K562 (cell line): Measurements from ENCODE around the gene MPHOSPH9. TPM values are rescaled to one million over a fixed set of nuclear protein-coding genes. Genes with fewer than 3 reads are reported as not detected.

Experiments used
- ATF3 ChIP-seq, 2 experiments: fragments of 450-650 bp in 1 of 2; sonication (generic) in 1 of 2; formaldehyde crosslinking in 1 of 2; IDR thresholded peaks in 1 of 2; conservative IDR thresholded peaks in 1 of 2; 2 replicates each; pipeline versions ENCODE4 v1.6.1 to v1.8.1; 2016 to 2023; ENCODE audit warnings: mild to moderate bottlenecking in 2 of 2, moderate library complexity in 2 of 2, inconsistent platforms in 1 of 2, missing genetic modification reagents in 1 of 2
- CCAR2 ChIP-seq: fragments of 200-400 bp; formaldehyde crosslinking; IDR thresholded peaks from 2 replicates; pipeline ENCODE4 v1.6.1; 2017; ENCODE audit warnings: mild to moderate bottlenecking, low read depth, low read length
- CHCHD3 ChIP-seq: fragments of 250-450 bp; sonication (Bioruptor Pico); IDR thresholded peaks from 2 replicates; pipeline ENCODE4 v2.1.2; 2022; ENCODE audit warnings: mild to moderate bottlenecking
- CLOCK ChIP-seq: fragments of 250-450 bp; sonication (Bioruptor Pico); IDR thresholded peaks from 2 replicates; pipeline ENCODE4 v1.4.0; 2020; ENCODE audit warnings: mild to moderate bottlenecking, moderate library complexity, borderline replicate concordance
- FOXJ3 ChIP-seq: sonication (generic); formaldehyde crosslinking; IDR thresholded peaks from 2 replicates; pipeline ENCODE4 v1.4.0; 2020; ENCODE audit warnings: mild to moderate bottlenecking, missing genetic modification reagents
- GTF2E2 ChIP-seq: fragments of 200-800 bp; sonication (Bioruptor generic); IDR thresholded peaks from 2 replicates; pipeline ENCODE4 v1.6.1; 2016; ENCODE audit warnings: missing genetic modification characterization, missing compliant biosample characterization
- MLLT1 ChIP-seq, 2 experiments: fragments of 450-650 bp; IDR thresholded peaks; 2 replicates each; pipeline ENCODE4 v1.6.1; 2016
- TAF9B ChIP-seq: fragments of 450-650 bp; IDR thresholded peaks from 2 replicates; pipeline ENCODE4 v1.6.1; 2018; ENCODE audit warnings: mild to moderate bottlenecking; ENCODE audit not compliant: partially characterized antibody
- TGIF2 ChIP-seq: sonication (generic); formaldehyde crosslinking; IDR thresholded peaks from 2 replicates; pipeline ENCODE4 v1.8.1; 2022; ENCODE audit warnings: mild to moderate bottlenecking, missing genetic modification reagents, moderate library complexity
- ZNF253 ChIP-seq: fragments of 250-450 bp; sonication (Bioruptor Pico); conservative IDR thresholded peaks from 2 replicates; pipeline ENCODE4 v1.6.1; 2021; ENCODE audit warnings: mild to moderate bottlenecking
- ZNF398 ChIP-seq: fragments of 250-450 bp; sonication (Bioruptor Pico); IDR thresholded peaks from 2 replicates; pipeline ENCODE4 v1.8.0; 2021; ENCODE audit warnings: moderate library complexity, mild to moderate bottlenecking, inconsistent platforms
- ZNF431 ChIP-seq: sonication (generic); formaldehyde crosslinking; IDR thresholded peaks from 2 replicates; pipeline ENCODE4 v1.8.0; 2022; ENCODE audit warnings: mild to moderate bottlenecking, missing genetic modification reagents
- ZNF589 ChIP-seq: fragments of 200-800 bp; sonication (Bioruptor generic); IDR thresholded peaks from 2 replicates; pipeline ENCODE4 v1.6.1; 2016; ENCODE audit warnings: low read depth, missing genetic modification characterization, missing compliant biosample characterization
- ZNF592 ChIP-seq: fragments of 450-650 bp; IDR thresholded peaks from 2 replicates; pipeline ENCODE4 v1.6.1; 2017; ENCODE audit warnings: antibody characterized with exemption, mild to moderate bottlenecking
- ZNF695 ChIP-seq: fragments of 450-650 bp; formaldehyde crosslinking; IDR thresholded peaks from 2 replicates; pipeline ENCODE4 v1.4.0; 2020; ENCODE audit warnings: mild to moderate bottlenecking, moderate library complexity
- ZZZ3 ChIP-seq: fragments of 450-650 bp; IDR thresholded peaks from 2 replicates; pipeline ENCODE4 v1.6.1; 2016; ENCODE audit warnings: antibody characterized with exemption, mild to moderate bottlenecking, moderate library complexity
- polyA plus RNA-seq, 8 experiments: library from polyadenylated mRNA; depleted of rRNA in 4 of 8; stranded (reverse) in 5 of 8; unstranded in 3 of 8; fragments of >200 nt; fragmentation: Nextera tagmentation in 2 of 8; fragmentation: Illumina TruSeq in 1 of 8; extraction: Ambion mirVana in 2 of 8; extraction: Trizol in 1 of 8; gene quantifications; 2 replicates each; pipeline versions ENCODE4 v1.2.1 to v1.2.3, GENCODE V29; 2011 to 2014; ENCODE audit warnings: inconsistent platforms in 1 of 8, missing spikeins in 1 of 8
- total RNA-seq, 7 experiments: library from RNA; depleted of rRNA in 6 of 7; stranded (reverse); fragments of >200 nt in 6 of 7; fragmentation: Illumina TruSeq in 2 of 7; extraction: Trizol in 2 of 7; gene quantifications; 2 replicates each; pipeline versions ENCODE4 v1.2.1 to v1.2.3, GENCODE V29; 2011 to 2021; ENCODE audit warnings: low replicate concordance in 1 of 7

Gene MPHOSPH9
- total and polyA plus RNA-seq, 9 of the 15 experiments (the other 6 are each of a cell fraction or from before 2014, with no cell fraction given) = 14.2 to 103 (median 54.5) TPM

DNA sequence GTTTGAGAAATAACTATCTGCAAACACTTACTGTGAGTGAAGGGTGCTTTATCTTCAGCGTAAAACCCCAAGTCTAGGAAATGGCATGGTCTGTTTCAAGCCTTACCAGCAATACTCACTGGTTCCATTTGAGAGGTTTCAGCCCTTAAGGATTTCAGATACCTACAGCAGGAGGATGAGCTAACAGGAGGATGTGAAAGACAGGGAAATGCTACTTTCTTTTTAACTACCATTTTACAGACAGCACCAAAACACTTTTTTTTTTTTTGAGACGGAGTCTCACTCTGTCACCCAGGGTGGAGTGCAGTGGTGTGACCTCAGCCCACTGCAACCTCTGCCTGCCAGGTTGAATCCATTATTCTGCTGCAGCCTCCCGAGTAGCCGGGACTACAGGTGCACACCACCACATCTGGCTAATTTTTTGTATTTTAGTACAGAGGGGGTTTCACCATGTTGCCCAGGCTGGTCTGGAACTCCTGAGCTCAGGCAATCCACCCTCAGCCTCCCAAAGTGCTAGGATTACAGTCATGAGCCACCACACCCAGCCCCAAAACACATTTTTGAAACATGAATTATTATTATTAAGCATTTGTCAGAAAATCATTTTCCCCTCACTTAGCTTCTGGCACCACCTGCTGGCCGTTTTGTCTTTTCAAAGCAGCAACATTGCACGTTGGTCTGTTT lies 4.8 kb upstream of the MPHOSPH9 start (continued):
- no peak for TF ChIP-seq ATF3 (IDR thresholded peaks at IDR 0.05)
- TF ChIP-seq ATF3 (CRISPR knock-in tag; conservative IDR thresholded peaks at IDR 0.05) = no peak
- TF ChIP-seq TGIF2 (CRISPR knock-in tag) = no peak
- TF ChIP-seq ZNF695 (CRISPR knock-in tag) = no peak
- TF ChIP-seq CLOCK (CRISPR knock-in tag) = no peak
- TF ChIP-seq MLLT1 (IDR thresholded peaks at IDR 0.05) = no peak
- no peak for TF ChIP-seq GTF2E2 (tag)
- TF ChIP-seq TAF9B = no peak
- TF ChIP-seq ZNF589 (CRISPR knock-in tag) = no peak
- TF ChIP-seq ZNF431 (CRISPR knock-in tag) = no peak
- TF ChIP-seq ZZZ3 = no peak
- no peak for TF ChIP-seq CHCHD3 (CRISPR knock-in tag)
- TF ChIP-seq CCAR2 = no peak
- no peak for TF ChIP-seq ZNF253 (CRISPR knock-in tag)
- no peak for TF ChIP-seq ZNF398 (CRISPR knock-in tag)
- no peak for TF ChIP-seq FOXJ3
- TF ChIP-seq ZNF592 = no peak
